Erythroblast (primary cell): Measurements from ENCODE around the gene WDCP.

Experiments used
- GATA1 ChIP-seq: IDR thresholded peaks from 2 replicates; pipeline ENCODE4 v1.6.1; 2011; ENCODE audit warnings: low read depth, mild to moderate bottlenecking, control low read depth, low read length, moderate library complexity
- POLR2A ChIP-seq: IDR thresholded peaks from 2 replicates; pipeline ENCODE4 v1.6.1; 2011; ENCODE audit warnings: mild to moderate bottlenecking, low read length

- TF ChIP-seq POLR2A (peak; percentile 33), GATA1 (no peak)
These were observed 23.2 kb downstream of the WDCP start for GRCh38 chr2:24024018-24024417.
